ENCODE data around the gene DCC.

GRCh38 chr18:53508529-53508928 lies 1168.5 kb downstream of the DCC start:
- TF ChIP-seq CTCF (conservative IDR thresholded peaks at IDR 0.05), result no peak
- TF ChIP-seq ZFX (IDR thresholded peaks at IDR 0.05), result no peak

Data from C4-2B (cell line).